ENCODE results near the gene DEGS2.

DNA sequence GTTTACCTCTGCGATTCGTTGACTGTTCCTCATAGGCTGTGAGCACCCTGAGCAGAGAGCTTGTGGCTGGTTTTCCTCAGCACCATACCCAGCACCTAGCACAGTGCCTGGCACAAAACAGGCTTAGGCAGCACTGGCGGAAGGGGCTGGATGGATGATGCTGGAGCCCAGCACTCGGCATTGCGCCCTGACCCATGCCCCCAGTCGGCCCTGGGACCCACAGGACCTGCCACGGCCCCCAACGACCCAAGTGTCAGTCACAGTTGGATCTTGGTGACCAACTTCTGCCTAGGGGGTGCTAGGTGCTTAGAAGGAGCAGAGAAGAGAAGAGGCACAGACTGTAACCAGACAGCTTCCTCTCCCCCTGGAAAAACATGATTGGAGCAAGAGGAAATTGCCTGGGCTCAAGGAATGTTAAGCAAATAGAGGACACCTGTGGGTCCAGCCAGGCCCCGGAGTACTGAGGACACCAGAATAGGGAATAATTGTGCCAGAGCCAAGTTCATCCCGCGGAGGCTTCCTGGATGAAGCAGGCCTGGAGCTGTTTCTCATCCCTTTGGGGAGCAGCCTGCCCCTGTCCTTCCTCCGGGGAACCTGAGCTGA lies 31.5 kb downstream of the DEGS2 start:
- TF ChIP-seq NR1H2 (CRISPR knock-in tag; IDR thresholded peaks at IDR 0.05) (no peak), CREB1 (CRISPR knock-in tag; IDR thresholded peaks at IDR 0.05) (no peak)
- TF ChIP-seq, protein P1, sequence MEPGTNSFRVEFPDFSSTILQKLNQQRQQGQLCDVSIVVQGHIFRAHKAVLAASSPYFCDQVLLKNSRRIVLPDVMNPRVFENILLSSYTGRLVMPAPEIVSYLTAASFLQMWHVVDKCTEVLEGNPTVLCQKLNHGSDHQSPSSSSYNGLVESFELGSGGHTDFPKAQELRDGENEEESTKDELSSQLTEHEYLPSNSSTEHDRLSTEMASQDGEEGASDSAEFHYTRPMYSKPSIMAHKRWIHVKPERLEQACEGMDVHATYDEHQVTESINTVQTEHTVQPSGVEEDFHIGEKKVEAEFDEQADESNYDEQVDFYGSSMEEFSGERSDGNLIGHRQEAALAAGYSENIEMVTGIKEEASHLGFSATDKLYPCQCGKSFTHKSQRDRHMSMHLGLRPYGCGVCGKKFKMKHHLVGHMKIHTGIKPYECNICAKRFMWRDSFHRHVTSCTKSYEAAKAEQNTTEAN (CRISPR knock-in tag; IDR thresholded peaks at IDR 0.05) = no peak
- TF ChIP-seq, protein P2, sequence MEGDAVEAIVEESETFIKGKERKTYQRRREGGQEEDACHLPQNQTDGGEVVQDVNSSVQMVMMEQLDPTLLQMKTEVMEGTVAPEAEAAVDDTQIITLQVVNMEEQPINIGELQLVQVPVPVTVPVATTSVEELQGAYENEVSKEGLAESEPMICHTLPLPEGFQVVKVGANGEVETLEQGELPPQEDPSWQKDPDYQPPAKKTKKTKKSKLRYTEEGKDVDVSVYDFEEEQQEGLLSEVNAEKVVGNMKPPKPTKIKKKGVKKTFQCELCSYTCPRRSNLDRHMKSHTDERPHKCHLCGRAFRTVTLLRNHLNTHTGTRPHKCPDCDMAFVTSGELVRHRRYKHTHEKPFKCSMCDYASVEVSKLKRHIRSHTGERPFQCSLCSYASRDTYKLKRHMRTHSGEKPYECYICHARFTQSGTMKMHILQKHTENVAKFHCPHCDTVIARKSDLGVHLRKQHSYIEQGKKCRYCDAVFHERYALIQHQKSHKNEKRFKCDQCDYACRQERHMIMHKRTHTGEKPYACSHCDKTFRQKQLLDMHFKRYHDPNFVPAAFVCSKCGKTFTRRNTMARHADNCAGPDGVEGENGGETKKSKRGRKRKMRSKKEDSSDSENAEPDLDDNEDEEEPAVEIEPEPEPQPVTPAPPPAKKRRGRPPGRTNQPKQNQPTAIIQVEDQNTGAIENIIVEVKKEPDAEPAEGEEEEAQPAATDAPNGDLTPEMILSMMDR (IDR thresholded peaks at IDR 0.05) = no peak
- TF ChIP-seq, protein P3, sequence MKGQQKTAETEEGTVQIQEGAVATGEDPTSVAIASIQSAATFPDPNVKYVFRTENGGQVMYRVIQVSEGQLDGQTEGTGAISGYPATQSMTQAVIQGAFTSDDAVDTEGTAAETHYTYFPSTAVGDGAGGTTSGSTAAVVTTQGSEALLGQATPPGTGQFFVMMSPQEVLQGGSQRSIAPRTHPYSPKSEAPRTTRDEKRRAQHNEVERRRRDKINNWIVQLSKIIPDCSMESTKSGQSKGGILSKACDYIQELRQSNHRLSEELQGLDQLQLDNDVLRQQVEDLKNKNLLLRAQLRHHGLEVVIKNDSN (CRISPR knock-in tag; IDR thresholded peaks at IDR 0.05) = no peak
- TF ChIP-seq, protein P4, sequence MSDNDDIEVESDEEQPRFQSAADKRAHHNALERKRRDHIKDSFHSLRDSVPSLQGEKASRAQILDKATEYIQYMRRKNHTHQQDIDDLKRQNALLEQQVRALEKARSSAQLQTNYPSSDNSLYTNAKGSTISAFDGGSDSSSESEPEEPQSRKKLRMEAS (CRISPR knock-in tag; IDR thresholded peaks at IDR 0.05) = no peak

Measured in WTC11 (cell line).